Heart right ventricle (tissue), 16 donors: ENCODE results near the gene HOXA1. TPM values are rescaled to one million over a fixed set of nuclear protein-coding genes. Genes with fewer than 3 reads are reported as not detected.
"Not testable (repeated sequence)": the region's sequence is repeated elsewhere in the genome, so short reads cannot be mapped to it uniquely, and the experiment has no call there.

Experiments
- ATAC-seq, 8 donors: fragments of 200-7000 bp; cut with Tn5 transposase; one replicate each; pipeline ENCODE4 v1.9.1; 2020; ENCODE audit warnings: mild to moderate bottlenecking in 8 of 8, moderate library complexity in 8 of 8, moderate number of reproducible peaks in 1 of 8
- DNase-seq, 2 donors: peaks; one replicate each; pipeline ENCODE4 v3.0.0-alpha.2; 2020
- H3K27ac ChIP-seq, 10 donors: fragments of 200-600 bp; sonication (generic) in 2 of 10; one replicate each; pipeline versions ENCODE4 v1.5.0 to v1.8.0; 2020 to 2022; ENCODE audit warnings: mild to moderate bottlenecking in 3 of 10
- H3K27me3 ChIP-seq, 7 donors: fragments of 200-600 bp; one replicate each; pipeline ENCODE4 v1.8.0; 2021 to 2022; ENCODE audit warnings: mild to moderate bottlenecking in 2 of 7
- H3K36me3 ChIP-seq, 9 donors: fragments of 200-600 bp; sonication (generic) in 1 of 9; one replicate each; pipeline versions ENCODE4 v1.5.0 to v1.8.0; 2020 to 2022; ENCODE audit warnings: mild to moderate bottlenecking in 2 of 9
- H3K4me1 ChIP-seq, 9 donors: fragments of 200-600 bp; sonication (generic) in 1 of 9; one replicate each; pipeline versions ENCODE4 v1.5.0 to v1.8.0; 2020 to 2022; ENCODE audit warnings: mild to moderate bottlenecking in 4 of 9
- H3K4me3 ChIP-seq, 10 donors: fragments of 200-600 bp; sonication (generic) in 2 of 10; one replicate each; pipeline versions ENCODE4 v1.5.0 to v1.8.0; 2020 to 2022; ENCODE audit warnings: mild to moderate bottlenecking in 7 of 10, moderate library complexity in 2 of 10
- H3K9me3 ChIP-seq, 11 donors: fragments of 200-600 bp in 10 of 11; sonication (generic) in 2 of 11; one replicate each; pipeline versions ENCODE4 v1.5.0 to v1.8.0; 2013 to 2022; ENCODE audit warnings: mild to moderate bottlenecking in 2 of 11, control low read depth in 1 of 11, moderate library complexity in 1 of 11
- CTCF ChIP-seq, 9 donors: fragments of 200-600 bp; sonication (generic) in 2 of 9; IDR thresholded peaks; one replicate each; pipeline versions ENCODE4 v1.5.0 to v1.8.0; 2021 to 2022; ENCODE audit warnings: antibody characterized with exemption in 9 of 9, mild to moderate bottlenecking in 5 of 9, moderate library complexity in 1 of 9
- WGBS, 2 donors: extraction: QIAGEN DNeasy Blood & Tissue Kit; methylation state at CpG; one replicate each; pipeline ENCODE4 v1.1.7; 2013; ENCODE audit warnings: inconsistent platforms in 1 of 2; 5-methylcytosine and 5-hydroxymethylcytosine counted together
- intact Hi-C, 10 donors: fragments of 100-400 bp; cut with DNase I; formaldehyde crosslinking; loops; one replicate each; pipeline versions ENCODE4 v1.11.1 to v1.14.2; 2022
- polyA plus RNA-seq, 2 donors: library from polyadenylated mRNA; stranded (reverse); fragments of 200-250 nt; gene quantifications; one replicate each; pipeline ENCODE4 v1.2.3, GENCODE V29; 2013
- total RNA-seq, 10 donors: library from RNA; stranded (reverse); fragmentation: NEBNext Ultra II Directional in 3 of 10; extraction: Animal tissue kit (Norgen Biotek cat#: 25700) in 3 of 10; gene quantifications; one replicate each; pipeline versions ENCODE4 v1.2.1 to v1.2.4, GENCODE V29; 2021 to 2023
- donor health status: Arrhythmogenic right ventricular cardiomyopathy.
- donor health status: ischemic (EF 13 %, LVEDD 7.1; RV severe dilation, severe dysfunction).
- donor health status: healthy with polysubstance abuse.
- donor health status: DM: no; HTN: yes; CAD: no.
- donor health status: DM: no; HTN: no; CAD: no.
- donor health status: ischemic (EF 25% LVEDD 6.9; RV normal size, moderate dysfunction).
- donor health status: ischemic (EF 25% LVEDD 5.7; RV mildly dilated, moderate dysfunction).
- donor health status: healthy.
- donor health status: DM: yes; HTN: yes; CAD: no.
- donor health status: Ischemic cardiomyopathy.
- donor health status: ischemic (EF 35%, LVEDD 5.7; RV mildly dilated, moderate dysfunction).
- donor health status: nonischemic (EF 11% LVEDD 7.7; RV severe dilation, severe dysfunction).
- donor health status: DM: yes; HTN: yes; CAD: no.
- donor health status: PGD.
- donor health status: ischemic (EF 29% LVEDD 5.4; RV normal size, mild dysfunction).
- donor health status: nonischemic (EF 23%, LVEDD 6.1; RV moderate dilation, normal function).

The HOXA1 gene
- total and polyA plus RNA-seq, 12 donors, result 0.07 to 0.37 (median 0.15) TPM; not detected in 9

DNA sequence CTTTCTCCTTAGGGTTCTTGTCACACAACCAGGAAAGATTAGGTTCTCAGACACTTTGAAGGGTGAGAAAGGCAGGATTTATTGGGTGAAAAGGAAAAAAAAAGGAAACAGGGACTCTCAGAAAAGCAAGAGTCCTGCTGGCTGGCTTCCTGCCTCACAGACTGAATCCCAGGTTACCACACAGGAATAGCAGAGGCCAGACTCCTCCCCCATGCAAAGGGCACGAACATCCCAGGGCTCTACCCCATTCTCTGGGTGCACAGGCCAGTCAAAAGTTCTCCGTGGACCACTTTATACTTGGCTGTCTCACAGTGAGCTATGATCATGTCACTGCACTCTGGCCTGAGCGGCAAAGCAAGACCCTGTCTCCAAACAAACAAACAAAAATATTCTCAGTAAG, 42.6 kb downstream of the HOXA1 start:
- no peak for TF ChIP-seq CTCF (IDR thresholded peaks at IDR 0.05)
- Histone ChIP-seq H3K27ac (no peak overlapping the region), H3K4me1 (no peaks in the 10 kb centered on the region), H3K4me3 (no peak overlapping the region), H3K36me3 (no peaks in the 10 kb centered on the region), H3K9me3 (no peaks in the 10 kb centered on the region), H3K27me3 (peaks cover 0 to 30% (median 7%) of the 10 kb centered on the region in 7 donors)
- ATAC-seq (no peak), DNase-seq (no peak)
- intact Hi-C loops, result no loop called here
- 42 to 46% methylated on average over 3 of the region's 3 CpGs for WGBS, 2 donors

GRCh38 chr7:27051451-27051850, 44.3 kb downstream of the HOXA1 start:
- Histone ChIP-seq H3K27ac (no peak overlapping the region), H3K36me3 (no peaks in the 10 kb centered on the region), H3K4me3 (no peak overlapping the region), H3K27me3 (peaks cover 0 to 19% (median 0%) of the 10 kb centered on the region in 7 donors), H3K9me3 (no peaks in the 10 kb centered on the region), H3K4me1 (peaks cover 0 to 3% (median 0%) of the 10 kb centered on the region in 9 donors)
- no peak for TF ChIP-seq CTCF (IDR thresholded peaks at IDR 0.05)
- ATAC-seq, result no peak
- intact Hi-C loops, result no loop called here
- 87% methylated on average over 4 of the region's 4 CpGs for WGBS, 2 donors
- no peak for DNase-seq

GRCh38 chr7:27048438-27048837, 47.4 kb downstream of the HOXA1 start:
- H3K27me3 ChIP-seq, result peaks cover 0 to 18% (median 0%) of the 10 kb centered on the region in 7 donors
- H3K36me3 ChIP-seq, result no peaks in the 10 kb centered on the region
- intact Hi-C loops, result no loop called here
- no peaks in the 10 kb centered on the region for H3K9me3 ChIP-seq
- no peak overlapping the region for H3K27ac ChIP-seq
- ATAC-seq (no peak), DNase-seq (no peak)
- 86 to 89% methylated on average over 10 of the region's 10 CpGs for WGBS, 2 donors
- H3K4me3 ChIP-seq, result no peak overlapping the region
- H3K4me1 ChIP-seq, result peaks cover 0 to 4% (median 0%) of the 10 kb centered on the region in 9 donors
- TF ChIP-seq CTCF (IDR thresholded peaks at IDR 0.05), result no peak

GRCh38 chr7:27046854-27047549, 48.8 kb downstream of the HOXA1 start:
- no peaks in the 10 kb centered on the region for H3K9me3 ChIP-seq
- 83 to 85% methylated on average over 7 of the region's 7 CpGs for WGBS, 2 donors
- intact Hi-C loops, result no loop called here

DNA sequence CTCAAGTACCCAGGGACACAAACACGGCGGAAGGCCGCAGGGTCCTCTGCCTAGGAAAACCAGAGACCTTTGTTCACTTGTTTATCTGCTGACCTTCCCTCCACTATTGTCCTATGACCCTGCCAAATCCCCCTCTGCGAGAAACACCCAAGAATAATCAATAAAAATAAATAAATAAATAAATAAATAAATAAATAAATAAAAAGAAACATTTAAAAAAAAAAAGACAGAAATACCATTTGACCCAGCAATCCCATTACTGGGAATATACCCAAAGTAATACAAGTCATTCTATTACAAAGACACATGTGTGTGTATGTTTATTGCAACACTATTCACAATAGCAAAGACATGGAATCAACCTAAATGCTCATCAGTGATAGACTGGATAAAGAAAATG, 49.8 kb downstream of the HOXA1 start:
- intact Hi-C loops, ATAC-seq: not testable (repeated sequence)
- peaks cover 0 to 16% (median 0%) of the 10 kb centered on the region in 7 donors for H3K27me3 ChIP-seq

More at GRCh38 chr7:27046854-27047549, 48.8 kb downstream of the HOXA1 start:
- Histone ChIP-seq H3K27me3 (peaks cover 0 to 22% (median 0%) of the 10 kb centered on the region in 7 donors), H3K36me3 (no peaks in the 10 kb centered on the region), H3K27ac (peak overlapping the region in 1 of 10 donors; percentile 47), H3K4me3 (no peak overlapping the region), H3K4me1 (peaks cover 0 to 4% (median 0%) of the 10 kb centered on the region in 9 donors)
- DNase-seq (no peak), ATAC-seq (no peak)
- TF ChIP-seq CTCF (IDR thresholded peaks at IDR 0.05), result no peak

DNA sequence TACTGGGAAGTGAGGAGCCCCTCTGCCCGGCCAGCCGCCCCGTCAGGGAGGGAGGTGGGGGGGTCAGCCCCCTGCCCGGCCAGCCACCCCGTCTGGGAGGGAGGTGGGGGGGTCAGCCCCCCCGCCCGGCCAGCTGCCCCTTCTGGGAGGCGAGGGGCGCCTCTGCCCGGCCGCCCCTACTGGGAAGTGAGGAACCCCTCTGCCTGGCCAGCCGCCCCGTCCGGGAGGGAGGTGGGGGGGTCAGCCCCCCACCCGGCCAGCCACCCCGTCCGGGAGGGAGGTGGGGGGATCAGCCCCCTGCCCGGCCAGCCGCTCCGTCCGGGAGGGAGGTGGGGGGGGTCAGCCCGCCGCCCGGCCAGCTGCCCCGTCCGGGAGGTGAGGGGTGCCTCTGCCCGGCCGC, 50.7 kb downstream of the HOXA1 start:
- DNase-seq, H3K4me1 ChIP-seq, H3K9me3 ChIP-seq, H3K27ac ChIP-seq, ATAC-seq, H3K4me3 ChIP-seq, H3K36me3 ChIP-seq, intact Hi-C loops: not testable (repeated sequence)
- WGBS, 2 donors, result 94 to 97% methylated on average over 15 to 27 of the region's 28 CpGs
- peaks cover 0 to 22% (median 0%) of the 10 kb centered on the region in 7 donors for H3K27me3 ChIP-seq

More for the DNA sequence above, 49.8 kb downstream of the HOXA1 start:
- H3K9me3 ChIP-seq, H3K4me3 ChIP-seq, DNase-seq, H3K27ac ChIP-seq, H3K36me3 ChIP-seq, H3K4me1 ChIP-seq: not testable (repeated sequence)
- WGBS, 2 donors, result 82 to 88% methylated on average over 1 of the region's 4 CpGs
